ENCODE results near the gene GPR141.

DNA sequence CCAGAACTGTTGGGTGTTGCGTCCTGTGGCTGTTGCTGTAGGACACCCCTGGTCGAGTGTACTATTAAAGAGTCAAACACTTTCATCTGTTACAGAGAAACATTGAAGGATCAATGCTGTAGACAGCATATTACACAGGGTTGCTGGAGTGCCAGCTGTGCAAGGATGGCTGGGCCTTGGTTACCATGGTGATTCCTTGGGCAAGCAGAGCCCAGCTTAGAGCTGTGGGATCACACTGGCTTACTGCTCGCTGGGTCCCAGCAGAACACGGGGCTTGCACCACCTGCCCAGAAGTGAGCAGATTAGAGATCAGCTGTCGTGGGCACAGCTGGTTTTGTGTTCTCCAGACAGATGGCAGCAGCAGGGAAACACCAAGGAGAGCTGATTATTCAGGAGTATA is 76.0 kb downstream of the GPR141 start:
- no peak for TF ChIP-seq CTCF (IDR thresholded peaks at IDR 0.05; ENCODE audit: borderline replicate concordance, extremely low read depth, low read length, poor library complexity, severe bottlenecking)
- TF ChIP-seq EZH2 (IDR thresholded peaks at IDR 0.05; ENCODE audit: borderline replicate concordance, low read depth, low read length, severe bottlenecking): no peak

Measured in DND-41 (cell line).